ENCODE measurements around the gene TACR1. TPM values are rescaled to one million over a fixed set of nuclear protein-coding genes. Genes with fewer than 3 reads are reported as not detected.

TACR1 gene
- total and polyA plus RNA-seq, 2 experiments from 2014 or later, result 3.5 to 7.3 TPM

DNA sequence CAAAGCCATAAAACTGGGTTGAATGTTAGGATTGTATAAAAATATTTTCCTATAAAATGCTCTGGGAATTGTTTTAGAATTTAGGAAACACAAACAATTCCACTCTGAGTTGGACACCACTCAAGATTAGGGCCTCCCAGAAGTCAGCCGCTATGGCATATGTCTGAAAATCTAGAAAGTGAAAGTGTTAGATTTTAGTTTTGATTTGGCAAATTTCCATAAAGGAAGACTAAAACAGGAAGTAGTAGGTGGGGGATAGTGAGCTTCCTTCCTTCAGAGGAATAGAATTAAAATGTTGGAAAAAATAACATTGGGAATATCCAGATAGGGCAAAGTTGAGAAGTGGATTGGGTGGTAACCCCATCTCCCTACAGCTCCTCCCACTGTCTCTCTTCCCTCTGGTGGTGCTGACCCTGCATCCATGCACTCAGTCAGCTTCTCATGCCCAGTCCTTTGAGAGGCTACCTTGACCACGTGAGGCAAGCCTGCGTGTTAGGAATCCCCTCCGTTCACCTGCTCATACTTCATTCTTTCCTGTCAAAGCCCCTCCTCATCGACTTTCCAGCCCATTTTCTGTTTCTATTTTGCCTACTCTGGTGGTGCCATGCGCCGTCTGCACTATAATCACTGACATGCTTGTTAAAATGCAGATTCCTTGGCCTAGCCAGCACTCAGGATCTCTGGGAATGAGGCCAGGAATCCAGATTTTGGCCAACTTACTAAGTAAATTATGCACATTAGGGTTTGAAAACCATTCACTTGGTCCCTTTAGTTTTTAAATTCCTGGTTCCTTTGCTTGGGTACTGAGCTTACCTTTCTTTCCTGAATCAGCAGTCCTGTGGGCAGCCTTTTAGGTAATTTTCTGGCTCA, 157.4 kb downstream of the TACR1 start:
- no peaks in the 10 kb centered on the region; the same call in 1 of the 2 replicates for H3K4me1 ChIP-seq (ENCODE audit: insufficient read depth)
- TF ChIP-seq ZNF331 (CRISPR knock-in tag; IDR thresholded peaks at IDR 0.05; ENCODE audit: low read depth), result no peak
- TF ChIP-seq, protein P1, sequence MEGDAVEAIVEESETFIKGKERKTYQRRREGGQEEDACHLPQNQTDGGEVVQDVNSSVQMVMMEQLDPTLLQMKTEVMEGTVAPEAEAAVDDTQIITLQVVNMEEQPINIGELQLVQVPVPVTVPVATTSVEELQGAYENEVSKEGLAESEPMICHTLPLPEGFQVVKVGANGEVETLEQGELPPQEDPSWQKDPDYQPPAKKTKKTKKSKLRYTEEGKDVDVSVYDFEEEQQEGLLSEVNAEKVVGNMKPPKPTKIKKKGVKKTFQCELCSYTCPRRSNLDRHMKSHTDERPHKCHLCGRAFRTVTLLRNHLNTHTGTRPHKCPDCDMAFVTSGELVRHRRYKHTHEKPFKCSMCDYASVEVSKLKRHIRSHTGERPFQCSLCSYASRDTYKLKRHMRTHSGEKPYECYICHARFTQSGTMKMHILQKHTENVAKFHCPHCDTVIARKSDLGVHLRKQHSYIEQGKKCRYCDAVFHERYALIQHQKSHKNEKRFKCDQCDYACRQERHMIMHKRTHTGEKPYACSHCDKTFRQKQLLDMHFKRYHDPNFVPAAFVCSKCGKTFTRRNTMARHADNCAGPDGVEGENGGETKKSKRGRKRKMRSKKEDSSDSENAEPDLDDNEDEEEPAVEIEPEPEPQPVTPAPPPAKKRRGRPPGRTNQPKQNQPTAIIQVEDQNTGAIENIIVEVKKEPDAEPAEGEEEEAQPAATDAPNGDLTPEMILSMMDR (conservative IDR thresholded peaks at IDR 0.05; ENCODE audit: low read depth in 2 of 2), result no peak
- no peak for TF ChIP-seq JUNB (IDR thresholded peaks at IDR 0.05; ENCODE audit: unreplicated experiment)
- no peak for TF ChIP-seq POLR2AphosphoS5 (IDR thresholded peaks at IDR 0.05; ENCODE audit: low read depth)
- no peak for TF ChIP-seq ZNF114 (CRISPR knock-in tag; IDR thresholded peaks at IDR 0.05)
- no peak for TF ChIP-seq EZH2phosphoT487 (IDR thresholded peaks at IDR 0.05; ENCODE audit: unreplicated experiment)
- no peak for TF ChIP-seq NANOG (IDR thresholded peaks at IDR 0.05; ENCODE audit: borderline replicate concordance)
- TF ChIP-seq EZH2 (IDR thresholded peaks at IDR 0.05; ENCODE audit: low read depth, unreplicated experiment), result no peak
- H3K4me3 ChIP-seq, result no peak overlapping the region
- ATAC-seq, result no peak
- H3K27ac ChIP-seq (ENCODE audit: low read depth), result no peak overlapping the region
- no peaks in the 10 kb centered on the region for H4K20me1 ChIP-seq (replicated peaks; ENCODE audit: insufficient read depth)
- H3K9me3 Mint-ChIP-seq, result no peaks in the 10 kb centered on the region
- no peaks in the 10 kb centered on the region for H3K79me2 ChIP-seq (replicated peaks; ENCODE audit: insufficient read depth)
- H3K36me3 Mint-ChIP-seq (ENCODE audit: low read depth), result no peaks in the 10 kb centered on the region
- no peaks in the 10 kb centered on the region for H3F3A ChIP-seq (replicated peaks; ENCODE audit: low read depth)
- H3K27me3 Mint-ChIP-seq (ENCODE audit: insufficient read depth, low read depth, poor library complexity), result no peaks in the 10 kb centered on the region
- no peak overlapping the region for H3K4me3 Mint-ChIP-seq
- peaks cover 10% of the 10 kb centered on the region; the same call in 1 of the 2 replicates for H3K9me2 ChIP-seq (ENCODE audit: insufficient read depth)
- H3K27ac Mint-ChIP-seq, result no peak overlapping the region
- H3K4me2 ChIP-seq, result no peak overlapping the region
- no peaks in the 10 kb centered on the region for H3K36me3 ChIP-seq (ENCODE audit: insufficient read depth)
- no peaks in the 10 kb centered on the region for H3K27me3 ChIP-seq (ENCODE audit: insufficient read depth)
- no peak for DNase-seq (ENCODE audit: low spot score)
- no peaks in the 10 kb centered on the region for H3K4me1 Mint-ChIP-seq
- no peak overlapping the region for H2AFZ ChIP-seq

DNA sequence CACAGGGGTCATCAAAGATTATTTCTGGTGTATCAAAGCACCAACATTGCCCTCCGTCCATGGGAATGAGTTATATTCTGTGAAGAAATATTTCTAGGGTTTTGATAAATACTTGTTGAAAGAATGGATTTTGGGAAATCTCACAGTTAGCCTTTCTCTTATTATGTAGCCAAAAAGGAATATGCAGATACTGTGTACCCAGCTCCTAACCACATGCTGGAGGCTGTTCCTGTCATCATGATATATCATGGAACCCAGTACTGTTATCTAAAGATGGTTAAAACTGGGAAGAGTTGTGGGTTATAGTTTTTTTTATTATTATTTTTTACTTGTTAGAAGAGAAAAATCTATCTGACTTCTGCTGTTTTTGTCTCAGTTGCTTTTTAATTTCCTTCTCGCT, 158.1 kb downstream of the TACR1 start:
- no peaks in the 10 kb centered on the region for H3K79me2 ChIP-seq (replicated peaks; ENCODE audit: insufficient read depth)
- no peaks in the 10 kb centered on the region for H3K4me1 Mint-ChIP-seq
- peaks cover 6% of the 10 kb centered on the region; the same call in 1 of the 2 replicates for H3K9me2 ChIP-seq (ENCODE audit: insufficient read depth)
- DNase-seq (ENCODE audit: low spot score) (no peak), ATAC-seq (no peak)
- H3F3A ChIP-seq (replicated peaks; ENCODE audit: low read depth), result no peaks in the 10 kb centered on the region
- H3K4me2 ChIP-seq, result no peak overlapping the region
- no peak for TF ChIP-seq EZH2phosphoT487 (IDR thresholded peaks at IDR 0.05; ENCODE audit: unreplicated experiment)
- TF ChIP-seq, protein P2, sequence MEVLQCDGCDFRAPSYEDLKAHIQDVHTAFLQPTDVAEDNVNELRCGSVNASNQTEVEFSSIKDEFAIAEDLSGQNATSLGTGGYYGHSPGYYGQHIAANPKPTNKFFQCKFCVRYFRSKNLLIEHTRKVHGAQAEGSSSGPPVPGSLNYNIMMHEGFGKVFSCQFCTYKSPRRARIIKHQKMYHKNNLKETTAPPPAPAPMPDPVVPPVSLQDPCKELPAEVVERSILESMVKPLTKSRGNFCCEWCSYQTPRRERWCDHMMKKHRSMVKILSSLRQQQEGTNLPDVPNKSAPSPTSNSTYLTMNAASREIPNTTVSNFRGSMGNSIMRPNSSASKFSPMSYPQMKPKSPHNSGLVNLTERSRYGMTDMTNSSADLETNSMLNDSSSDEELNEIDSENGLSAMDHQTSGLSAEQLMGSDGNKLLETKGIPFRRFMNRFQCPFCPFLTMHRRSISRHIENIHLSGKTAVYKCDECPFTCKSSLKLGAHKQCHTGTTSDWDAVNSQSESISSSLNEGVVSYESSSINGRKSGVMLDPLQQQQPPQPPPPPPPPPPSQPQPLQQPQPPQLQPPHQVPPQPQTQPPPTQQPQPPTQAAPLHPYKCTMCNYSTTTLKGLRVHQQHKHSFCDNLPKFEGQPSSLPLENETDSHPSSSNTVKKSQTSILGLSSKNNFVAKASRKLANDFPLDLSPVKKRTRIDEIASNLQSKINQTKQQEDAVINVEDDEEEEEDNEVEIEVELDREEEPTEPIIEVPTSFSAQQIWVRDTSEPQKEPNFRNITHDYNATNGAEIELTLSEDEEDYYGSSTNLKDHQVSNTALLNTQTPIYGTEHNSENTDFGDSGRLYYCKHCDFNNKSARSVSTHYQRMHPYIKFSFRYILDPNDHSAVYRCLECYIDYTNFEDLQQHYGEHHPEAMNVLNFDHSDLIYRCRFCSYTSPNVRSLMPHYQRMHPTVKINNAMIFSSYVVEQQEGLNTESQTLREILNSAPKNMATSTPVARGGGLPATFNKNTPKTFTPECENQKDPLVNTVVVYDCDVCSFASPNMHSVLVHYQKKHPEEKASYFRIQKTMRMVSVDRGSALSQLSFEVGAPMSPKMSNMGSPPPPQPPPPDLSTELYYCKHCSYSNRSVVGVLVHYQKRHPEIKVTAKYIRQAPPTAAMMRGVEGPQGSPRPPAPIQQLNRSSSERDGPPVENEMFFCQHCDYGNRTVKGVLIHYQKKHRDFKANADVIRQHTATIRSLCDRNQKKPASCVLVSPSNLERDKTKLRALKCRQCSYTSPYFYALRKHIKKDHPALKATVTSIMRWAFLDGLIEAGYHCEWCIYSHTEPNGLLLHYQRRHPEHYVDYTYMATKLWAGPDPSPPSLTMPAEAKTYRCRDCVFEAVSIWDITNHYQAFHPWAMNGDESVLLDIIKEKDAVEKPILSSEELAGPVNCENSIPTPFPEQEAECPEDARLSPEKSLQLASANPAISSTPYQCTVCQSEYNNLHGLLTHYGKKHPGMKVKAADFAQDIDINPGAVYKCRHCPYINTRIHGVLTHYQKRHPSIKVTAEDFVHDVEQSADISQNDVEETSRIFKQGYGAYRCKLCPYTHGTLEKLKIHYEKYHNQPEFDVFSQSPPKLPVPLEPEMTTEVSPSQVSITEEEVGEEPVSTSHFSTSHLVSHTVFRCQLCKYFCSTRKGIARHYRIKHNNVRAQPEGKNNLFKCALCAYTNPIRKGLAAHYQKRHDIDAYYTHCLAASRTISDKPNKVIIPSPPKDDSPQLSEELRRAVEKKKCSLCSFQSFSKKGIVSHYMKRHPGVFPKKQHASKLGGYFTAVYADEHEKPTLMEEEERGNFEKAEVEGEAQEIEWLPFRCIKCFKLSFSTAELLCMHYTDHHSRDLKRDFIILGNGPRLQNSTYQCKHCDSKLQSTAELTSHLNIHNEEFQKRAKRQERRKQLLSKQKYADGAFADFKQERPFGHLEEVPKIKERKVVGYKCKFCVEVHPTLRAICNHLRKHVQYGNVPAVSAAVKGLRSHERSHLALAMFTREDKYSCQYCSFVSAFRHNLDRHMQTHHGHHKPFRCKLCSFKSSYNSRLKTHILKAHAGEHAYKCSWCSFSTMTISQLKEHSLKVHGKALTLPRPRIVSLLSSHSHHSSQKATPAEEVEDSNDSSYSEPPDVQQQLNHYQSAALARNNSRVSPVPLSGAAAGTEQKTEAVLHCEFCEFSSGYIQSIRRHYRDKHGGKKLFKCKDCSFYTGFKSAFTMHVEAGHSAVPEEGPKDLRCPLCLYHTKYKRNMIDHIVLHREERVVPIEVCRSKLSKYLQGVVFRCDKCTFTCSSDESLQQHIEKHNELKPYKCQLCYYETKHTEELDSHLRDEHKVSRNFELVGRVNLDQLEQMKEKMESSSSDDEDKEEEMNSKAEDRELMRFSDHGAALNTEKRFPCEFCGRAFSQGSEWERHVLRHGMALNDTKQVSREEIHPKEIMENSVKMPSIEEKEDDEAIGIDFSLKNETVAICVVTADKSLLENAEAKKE (CRISPR knock-in tag; IDR thresholded peaks at IDR 0.05), result no peak
- H3K4me3 Mint-ChIP-seq, result no peak overlapping the region
- no peak overlapping the region for H3K4me3 ChIP-seq
- no peak overlapping the region for H3K27ac Mint-ChIP-seq
- H3K36me3 Mint-ChIP-seq (ENCODE audit: low read depth), result no peaks in the 10 kb centered on the region
- H3K36me3 ChIP-seq (ENCODE audit: insufficient read depth), result no peaks in the 10 kb centered on the region
- no peak overlapping the region for H3K27ac ChIP-seq (ENCODE audit: low read depth)
- H3K9me3 Mint-ChIP-seq, result no peaks in the 10 kb centered on the region
- H2AFZ ChIP-seq, result no peak overlapping the region
- no peaks in the 10 kb centered on the region; the same call in 1 of the 2 replicates for H3K4me1 ChIP-seq (ENCODE audit: insufficient read depth)
- H3K27me3 Mint-ChIP-seq (ENCODE audit: insufficient read depth, low read depth, poor library complexity), result no peaks in the 10 kb centered on the region
- no peaks in the 10 kb centered on the region for H3K27me3 ChIP-seq (ENCODE audit: insufficient read depth)
- no peaks in the 10 kb centered on the region for H4K20me1 ChIP-seq (replicated peaks; ENCODE audit: insufficient read depth)

All from GM23338 (cell line).